Esophagus squamous epithelium (tissue), 5 donors: ENCODE data around the gene ASCL5. TPM values are rescaled to one million over a fixed set of nuclear protein-coding genes. Genes with fewer than 3 reads are reported as not detected.

Experiments used
- DNase-seq: peaks from one replicate; lab custom pipeline; 2025; lab: John Stamatoyannopoulos, UW
- H3K27ac ChIP-seq, 4 donors: fragments of 200-600 bp; sonication (generic); one replicate each; pipeline ENCODE4 v1.5.1; 2016 to 2019; ENCODE audit warnings: mild to moderate bottlenecking in 1 of 4
- H3K27me3 ChIP-seq, 4 donors: fragments of 200-600 bp; sonication (generic); 1 replicate in 3 of 4; 2 replicates in 1 of 4; pipeline versions ENCODE4 v1.5.1 to v1.6.0; 2017 to 2021; ENCODE audit warnings: antibody characterized with exemption in 1 of 4
- H3K36me3 ChIP-seq, 3 donors: fragments of 200-600 bp; sonication (generic); one replicate each; pipeline ENCODE4 v1.5.1; 2016 to 2019
- H3K4me1 ChIP-seq, 3 donors: fragments of 200-600 bp; sonication (generic); one replicate each; pipeline ENCODE4 v1.5.1; 2017 to 2019
- H3K4me3 ChIP-seq, 4 donors: fragments of 200-600 bp; sonication (generic); 1 replicate in 3 of 4; 2 replicates in 1 of 4; pipeline ENCODE4 v1.5.1; 2016 to 2019; ENCODE audit warnings: mild to moderate bottlenecking in 2 of 4, moderate library complexity in 1 of 4
- H3K9me3 ChIP-seq, 3 donors: fragments of 200-600 bp; sonication (generic); one replicate each; pipeline ENCODE4 v1.5.1; 2016 to 2019
- CTCF ChIP-seq, 6 experiments: fragments of 450-650 bp in 4 of 6; fragments of 200-600 bp in 2 of 6; sonication (generic) in 2 of 6; IDR thresholded peaks; one replicate each; pipeline ENCODE4 v1.5.1; 2016 to 2019; ENCODE audit warnings: antibody characterized with exemption in 6 of 6, mild to moderate bottlenecking in 4 of 6, moderate library complexity in 4 of 6
- POLR2A ChIP-seq, 4 donors: fragments of 450-650 bp; IDR thresholded peaks; one replicate each; pipeline ENCODE4 v1.6.1; 2017; ENCODE audit warnings: antibody characterized with exemption in 4 of 4, mild to moderate bottlenecking in 4 of 4, moderate library complexity in 3 of 4
- WGBS, 2 donors: methylation state at CpG; one replicate each; pipeline ENCODE4 v1.1.5; 2018; 5-methylcytosine and 5-hydroxymethylcytosine counted together
- intact Hi-C: fragments of 100-400 bp; cut with DNase I; formaldehyde crosslinking; loops from one replicate; pipeline ENCODE4 v1.15.0; 2022
- total RNA-seq, 4 donors: library from RNA; depleted of rRNA; stranded (reverse); fragments of >200 nt; gene quantifications; one replicate each; pipeline ENCODE4 v1.1.0, GENCODE V29; 2016
- donor health status: DM: yes; HTN: yes; CAD: no.

The ASCL5 gene
- total RNA-seq, 4 donors from 2014 or later = not detected

GRCh38 chr1:201142011-201142848 lies 15.2 kb upstream of the ASCL5 start:
- TF ChIP-seq CTCF (IDR thresholded peaks at IDR 0.05) = no peak
- TF ChIP-seq POLR2A (IDR thresholded peaks at IDR 0.05) = no peak
- intact Hi-C loops = no loop called here
- Histone ChIP-seq H3K4me1 (peaks cover 13 to 57% (median 15%) of the 10 kb centered on the region in 3 donors), H3K36me3 (peaks cover 0 to 82% (median 29%) of the 10 kb centered on the region in 3 donors), H3K27me3 (peaks cover 0 to 3% (median 0%) of the 10 kb centered on the region in 4 donors), H3K4me3 (no peak overlapping the region), H3K9me3 (no peaks in the 10 kb centered on the region), H3K27ac (no peak overlapping the region)
- WGBS, 2 donors = 81 to 84% methylated on average over 12 of the region's 16 CpGs
- no peak for DNase-seq

DNA sequence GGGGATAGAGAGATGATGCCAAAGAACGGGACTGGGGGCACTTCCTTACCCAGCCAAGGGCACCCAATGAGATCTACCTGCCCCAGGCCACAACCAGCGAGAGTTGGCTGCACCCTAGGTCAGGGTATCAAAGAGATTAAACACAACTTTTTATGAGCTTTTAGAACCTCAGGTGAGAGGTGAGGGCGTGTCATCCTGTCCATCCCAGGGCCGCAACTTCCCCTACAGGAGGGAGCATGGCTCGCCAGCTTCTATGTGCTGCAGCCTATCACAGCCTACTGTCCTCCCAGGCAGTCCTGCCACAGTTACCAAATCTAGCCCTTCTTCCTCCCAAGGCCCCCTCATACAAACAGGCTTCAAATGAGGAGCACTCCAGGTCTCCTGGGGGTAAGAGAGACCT lies 14.4 kb upstream of the ASCL5 start:
- DNase-seq = no peak
- Histone ChIP-seq H3K4me1 (peaks cover 18 to 66% (median 21%) of the 10 kb centered on the region in 3 donors), H3K36me3 (peaks cover 0 to 74% (median 23%) of the 10 kb centered on the region in 3 donors), H3K4me3 (no peak overlapping the region), H3K27me3 (peaks cover 0 to 3% (median 0%) of the 10 kb centered on the region in 4 donors), H3K9me3 (no peaks in the 10 kb centered on the region), H3K27ac (no peak overlapping the region)
- no peak for TF ChIP-seq POLR2A (IDR thresholded peaks at IDR 0.05)
- intact Hi-C loops = no loop called here
- WGBS, 2 donors = 88 to 89% methylated on average over 4 to 5 of the region's 5 CpGs

DNA sequence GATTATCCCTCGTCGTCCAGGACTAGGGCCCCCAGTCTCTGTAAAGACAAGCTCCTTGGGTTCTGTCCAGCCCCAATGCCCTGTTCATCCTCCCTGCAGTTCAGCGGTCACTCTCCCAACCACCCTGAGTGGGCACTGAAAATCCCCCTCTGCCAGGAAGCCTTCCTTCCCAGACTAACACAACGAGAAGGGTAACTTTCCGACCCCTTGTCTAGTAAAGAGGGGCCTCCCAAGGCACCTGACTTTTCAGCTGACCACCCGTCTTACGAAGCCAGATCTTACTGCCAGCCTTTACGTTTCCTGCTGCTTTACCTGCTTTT lies 13.9 kb upstream of the ASCL5 start:
- Histone ChIP-seq H3K36me3 (peaks cover 0 to 73% (median 23%) of the 10 kb centered on the region in 3 donors), H3K27ac (no peak overlapping the region), H3K4me1 (peaks cover 18 to 70% (median 25%) of the 10 kb centered on the region in 3 donors), H3K27me3 (peaks cover 0 to 3% (median 0%) of the 10 kb centered on the region in 4 donors), H3K9me3 (no peaks in the 10 kb centered on the region), H3K4me3 (no peak overlapping the region)
- no peak for TF ChIP-seq POLR2A (IDR thresholded peaks at IDR 0.05)
- TF ChIP-seq CTCF (IDR thresholded peaks at IDR 0.05) = no peak
- intact Hi-C loops = no loop called here
- no peak for DNase-seq
- WGBS, 2 donors = 93 to 97% methylated on average over 6 to 7 of the region's 8 CpGs

- Histone ChIP-seq H3K4me1 (peaks cover 18 to 70% (median 25%) of the 10 kb centered on the region in 3 donors), H3K27me3 (peaks cover 0 to 3% (median 0%) of the 10 kb centered on the region in 4 donors), H3K36me3 (peaks cover 0 to 73% (median 29%) of the 10 kb centered on the region in 3 donors), H3K27ac (no peak overlapping the region), H3K9me3 (no peaks in the 10 kb centered on the region), H3K4me3 (no peak overlapping the region)
- no peak for DNase-seq
- TF ChIP-seq CTCF (IDR thresholded peaks at IDR 0.05) = no peak
- TF ChIP-seq POLR2A (IDR thresholded peaks at IDR 0.05) = no peak
- intact Hi-C loops = no loop called here
- WGBS, 2 donors = 63 to 76% methylated on average over 5 to 9 of the region's 10 CpGs
These were observed 13.4 kb upstream of the ASCL5 start for GRCh38 chr1:201140235-201140940.

DNA sequence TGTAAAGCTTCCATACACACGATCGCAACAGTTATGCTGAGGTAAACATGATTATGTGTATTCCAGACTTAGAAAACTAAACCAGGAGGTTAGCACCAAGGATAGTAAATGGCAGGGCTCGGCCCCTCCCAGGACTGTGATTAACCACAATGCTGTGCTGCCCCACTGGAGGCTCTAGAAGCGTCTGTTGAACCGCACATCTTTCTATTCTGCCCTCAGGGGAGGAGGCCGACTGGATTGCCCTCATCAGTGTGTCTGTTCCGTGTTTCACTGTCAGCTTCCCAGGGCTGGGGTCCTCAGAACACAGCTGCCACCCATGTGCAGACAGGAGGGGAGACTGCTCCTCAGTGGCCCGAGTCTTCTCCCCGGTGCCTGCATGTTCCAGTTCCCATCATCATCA lies 12.8 kb upstream of the ASCL5 start:
- intact Hi-C loops = no loop called here
- WGBS, 2 donors = 82 to 84% methylated on average over 7 to 9 of the region's 9 CpGs
- Histone ChIP-seq H3K36me3 (peaks cover 4 to 73% (median 30%) of the 10 kb centered on the region in 3 donors), H3K4me3 (no peak overlapping the region), H3K4me1 (peaks cover 18 to 70% (median 25%) of the 10 kb centered on the region in 3 donors), H3K9me3 (no peaks in the 10 kb centered on the region), H3K27me3 (peaks cover 0 to 3% (median 0%) of the 10 kb centered on the region in 4 donors), H3K27ac (no peak overlapping the region)
- no peak for DNase-seq
- no peak for TF ChIP-seq POLR2A (IDR thresholded peaks at IDR 0.05)
- TF ChIP-seq CTCF (IDR thresholded peaks at IDR 0.05) = no peak
